ENCODE results near the gene OLIG3.
A peak's percentile ranks its signal among the peaks of the same experiment; 100 is the strongest.

OLIG3 gene

DNA sequence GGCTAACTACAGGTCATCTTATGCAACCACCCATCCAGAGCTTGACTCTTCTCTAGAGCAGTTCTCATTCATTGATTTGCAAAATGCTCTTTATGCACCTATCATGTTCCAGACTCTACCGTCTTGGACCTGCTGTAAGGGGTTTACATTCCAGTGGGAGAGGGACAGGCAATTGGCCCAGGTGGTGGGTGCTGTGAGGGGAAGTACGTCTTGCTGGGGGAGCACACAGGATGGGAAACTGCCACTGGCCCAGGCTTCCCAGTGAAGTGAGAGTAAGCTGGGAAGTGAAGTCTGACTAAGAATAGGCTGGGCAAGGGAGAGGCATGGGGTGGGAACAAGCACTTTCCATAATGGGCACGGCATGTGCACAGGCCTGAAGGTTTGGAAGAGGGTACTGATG is 13.8 kb downstream of the OLIG3 start:
- H3K4me2 ChIP-seq (ENCODE audit: low read depth, low read length, poor library complexity, severe bottlenecking) = no peak overlapping the region
- no peaks in the 10 kb centered on the region for H3K27me3 ChIP-seq (ENCODE audit: insufficient read depth, low read length, poor library complexity, severe bottlenecking)
- no peaks in the 10 kb centered on the region for H3F3A ChIP-seq (ENCODE audit: low read depth)
- no peaks in the 10 kb centered on the region for H4K20me1 ChIP-seq (ENCODE audit: insufficient read depth, low read length, poor library complexity, severe bottlenecking)
- H3K4me3 ChIP-seq (ENCODE audit: low read length, poor library complexity, severe bottlenecking) = no peak overlapping the region
- no peaks in the 10 kb centered on the region for H3K9me3 ChIP-seq (ENCODE audit: insufficient read depth, low read depth, low read length)
- H2AFZ ChIP-seq (ENCODE audit: low read length) = no peak overlapping the region
- TF ChIP-seq EZH2phosphoT487 (IDR thresholded peaks at IDR 0.05; ENCODE audit: borderline replicate concordance) = no peak
- TF ChIP-seq, protein P1, sequence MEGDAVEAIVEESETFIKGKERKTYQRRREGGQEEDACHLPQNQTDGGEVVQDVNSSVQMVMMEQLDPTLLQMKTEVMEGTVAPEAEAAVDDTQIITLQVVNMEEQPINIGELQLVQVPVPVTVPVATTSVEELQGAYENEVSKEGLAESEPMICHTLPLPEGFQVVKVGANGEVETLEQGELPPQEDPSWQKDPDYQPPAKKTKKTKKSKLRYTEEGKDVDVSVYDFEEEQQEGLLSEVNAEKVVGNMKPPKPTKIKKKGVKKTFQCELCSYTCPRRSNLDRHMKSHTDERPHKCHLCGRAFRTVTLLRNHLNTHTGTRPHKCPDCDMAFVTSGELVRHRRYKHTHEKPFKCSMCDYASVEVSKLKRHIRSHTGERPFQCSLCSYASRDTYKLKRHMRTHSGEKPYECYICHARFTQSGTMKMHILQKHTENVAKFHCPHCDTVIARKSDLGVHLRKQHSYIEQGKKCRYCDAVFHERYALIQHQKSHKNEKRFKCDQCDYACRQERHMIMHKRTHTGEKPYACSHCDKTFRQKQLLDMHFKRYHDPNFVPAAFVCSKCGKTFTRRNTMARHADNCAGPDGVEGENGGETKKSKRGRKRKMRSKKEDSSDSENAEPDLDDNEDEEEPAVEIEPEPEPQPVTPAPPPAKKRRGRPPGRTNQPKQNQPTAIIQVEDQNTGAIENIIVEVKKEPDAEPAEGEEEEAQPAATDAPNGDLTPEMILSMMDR (conservative IDR thresholded peaks at IDR 0.05; ENCODE audit: low read length) = no peak
- H3K9ac ChIP-seq (ENCODE audit: low read depth, low read length, poor library complexity, severe bottlenecking) = no peak overlapping the region
- no peaks in the 10 kb centered on the region for H3K4me1 ChIP-seq (ENCODE audit: insufficient read depth, low read length, poor library complexity, severe bottlenecking)
- H3K79me2 ChIP-seq (ENCODE audit: insufficient read depth, low read length) = no peaks in the 10 kb centered on the region
- no peaks in the 10 kb centered on the region for H3K36me3 ChIP-seq (ENCODE audit: insufficient read depth, low read length)
- H3K9me2 ChIP-seq (replicated peaks; ENCODE audit: low read depth, low read length) = no peaks in the 10 kb centered on the region

DNA sequence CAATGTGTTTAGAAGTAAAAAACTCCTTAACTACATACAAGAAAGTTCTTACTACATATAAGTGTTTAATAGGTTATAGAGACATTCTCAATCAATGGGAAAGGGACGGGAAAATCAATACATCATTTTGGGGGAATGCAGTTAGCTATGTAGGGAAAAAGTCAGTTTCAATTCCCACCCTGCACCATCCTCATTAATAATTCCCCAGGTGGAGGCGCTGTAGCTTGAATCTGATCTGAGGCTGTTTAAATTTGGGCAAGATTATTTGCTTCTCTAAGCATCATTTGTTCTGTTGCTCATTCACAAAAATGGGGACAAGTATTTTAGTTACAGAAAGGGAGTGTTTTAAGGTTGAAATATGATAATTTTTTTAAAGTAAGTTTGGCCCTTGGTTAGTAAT is 19.1 kb downstream of the OLIG3 start:
- no peak for TF ChIP-seq EZH2phosphoT487 (IDR thresholded peaks at IDR 0.05; ENCODE audit: borderline replicate concordance)
- TF ChIP-seq, protein P1 (conservative IDR thresholded peaks at IDR 0.05; ENCODE audit: low read length) = peak; percentile 59
- no peak overlapping the region for H3K9ac ChIP-seq (ENCODE audit: low read depth, low read length, poor library complexity, severe bottlenecking)
- H3K4me2 ChIP-seq (ENCODE audit: low read depth, low read length, poor library complexity, severe bottlenecking) = no peak overlapping the region
- no peaks in the 10 kb centered on the region for H3F3A ChIP-seq (ENCODE audit: low read depth)
- H3K27me3 ChIP-seq (ENCODE audit: insufficient read depth, low read length, poor library complexity, severe bottlenecking) = no peaks in the 10 kb centered on the region
- H3K79me2 ChIP-seq (ENCODE audit: insufficient read depth, low read length) = no peaks in the 10 kb centered on the region
- H3K9me3 ChIP-seq (ENCODE audit: insufficient read depth, low read depth, low read length) = no peaks in the 10 kb centered on the region
- H2AFZ ChIP-seq (ENCODE audit: low read length) = no peak overlapping the region
- no peaks in the 10 kb centered on the region for H3K9me2 ChIP-seq (replicated peaks; ENCODE audit: low read depth, low read length)
- no peaks in the 10 kb centered on the region for H4K20me1 ChIP-seq (ENCODE audit: insufficient read depth, low read length, poor library complexity, severe bottlenecking)
- no peaks in the 10 kb centered on the region for H3K36me3 ChIP-seq (ENCODE audit: insufficient read depth, low read length)
- no peak overlapping the region for H3K4me3 ChIP-seq (ENCODE audit: low read length, poor library complexity, severe bottlenecking)
- no peaks in the 10 kb centered on the region for H3K4me1 ChIP-seq (ENCODE audit: insufficient read depth, low read length, poor library complexity, severe bottlenecking)

DNA sequence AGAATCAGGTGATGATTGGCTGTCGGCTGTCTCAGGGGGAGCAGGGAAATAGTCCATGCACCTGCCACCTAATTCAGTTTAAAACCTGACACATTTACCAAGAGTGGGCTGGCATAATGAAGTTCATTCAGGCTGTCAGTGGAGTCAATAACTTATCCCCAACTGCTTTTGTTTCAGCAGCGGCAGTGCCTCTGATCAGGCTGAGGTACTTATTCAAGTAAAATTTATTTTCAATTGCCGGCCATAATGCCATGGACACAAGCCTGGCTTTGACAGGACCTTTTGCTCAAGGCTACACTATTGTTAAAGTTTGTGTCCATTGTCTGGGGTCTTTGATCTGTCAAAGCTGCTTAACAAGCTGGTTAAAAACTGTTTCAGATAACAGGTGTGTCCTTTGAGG is 20.6 kb downstream of the OLIG3 start:
- no peak for TF ChIP-seq EZH2phosphoT487 (IDR thresholded peaks at IDR 0.05; ENCODE audit: borderline replicate concordance)
- TF ChIP-seq, protein P1 (conservative IDR thresholded peaks at IDR 0.05; ENCODE audit: low read length) = no peak
- Histone ChIP-seq H3K36me3 (ENCODE audit: insufficient read depth, low read length) (no peaks in the 10 kb centered on the region), H3K79me2 (ENCODE audit: insufficient read depth, low read length) (no peaks in the 10 kb centered on the region), H3K27me3 (ENCODE audit: insufficient read depth, low read length, poor library complexity, severe bottlenecking) (no peaks in the 10 kb centered on the region), H2AFZ (ENCODE audit: low read length) (no peak overlapping the region), H3K9me3 (ENCODE audit: insufficient read depth, low read depth, low read length) (no peaks in the 10 kb centered on the region), H4K20me1 (ENCODE audit: insufficient read depth, low read length, poor library complexity, severe bottlenecking) (no peaks in the 10 kb centered on the region), H3F3A (ENCODE audit: low read depth) (no peaks in the 10 kb centered on the region), H3K4me1 (ENCODE audit: insufficient read depth, low read length, poor library complexity, severe bottlenecking) (no peaks in the 10 kb centered on the region), H3K4me2 (ENCODE audit: low read depth, low read length, poor library complexity, severe bottlenecking) (no peak overlapping the region), H3K9ac (ENCODE audit: low read depth, low read length, poor library complexity, severe bottlenecking) (no peak overlapping the region), H3K9me2 (replicated peaks; ENCODE audit: low read depth, low read length) (no peaks in the 10 kb centered on the region), H3K4me3 (ENCODE audit: low read length, poor library complexity, severe bottlenecking) (no peak overlapping the region)

Measured in Loucy (cell line).